NCI-H146 (cell line): ENCODE measurements around the gene SLFN13.
"Not testable (repeated sequence)": the region's sequence is repeated elsewhere in the genome, so short reads cannot be mapped to it uniquely, and the experiment has no call there.

Source experiments
- DNase-seq: peaks from one replicate; lab custom pipeline; 2025; lab: John Stamatoyannopoulos, UW

The SLFN13 gene, protein sequence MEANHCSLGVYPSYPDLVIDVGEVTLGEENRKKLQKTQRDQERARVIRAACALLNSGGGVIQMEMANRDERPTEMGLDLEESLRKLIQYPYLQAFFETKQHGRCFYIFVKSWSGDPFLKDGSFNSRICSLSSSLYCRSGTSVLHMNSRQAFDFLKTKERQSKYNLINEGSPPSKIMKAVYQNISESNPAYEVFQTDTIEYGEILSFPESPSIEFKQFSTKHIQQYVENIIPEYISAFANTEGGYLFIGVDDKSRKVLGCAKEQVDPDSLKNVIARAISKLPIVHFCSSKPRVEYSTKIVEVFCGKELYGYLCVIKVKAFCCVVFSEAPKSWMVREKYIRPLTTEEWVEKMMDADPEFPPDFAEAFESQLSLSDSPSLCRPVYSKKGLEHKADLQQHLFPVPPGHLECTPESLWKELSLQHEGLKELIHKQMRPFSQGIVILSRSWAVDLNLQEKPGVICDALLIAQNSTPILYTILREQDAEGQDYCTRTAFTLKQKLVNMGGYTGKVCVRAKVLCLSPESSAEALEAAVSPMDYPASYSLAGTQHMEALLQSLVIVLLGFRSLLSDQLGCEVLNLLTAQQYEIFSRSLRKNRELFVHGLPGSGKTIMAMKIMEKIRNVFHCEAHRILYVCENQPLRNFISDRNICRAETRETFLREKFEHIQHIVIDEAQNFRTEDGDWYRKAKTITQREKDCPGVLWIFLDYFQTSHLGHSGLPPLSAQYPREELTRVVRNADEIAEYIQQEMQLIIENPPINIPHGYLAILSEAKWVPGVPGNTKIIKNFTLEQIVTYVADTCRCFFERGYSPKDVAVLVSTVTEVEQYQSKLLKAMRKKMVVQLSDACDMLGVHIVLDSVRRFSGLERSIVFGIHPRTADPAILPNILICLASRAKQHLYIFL

DNA sequence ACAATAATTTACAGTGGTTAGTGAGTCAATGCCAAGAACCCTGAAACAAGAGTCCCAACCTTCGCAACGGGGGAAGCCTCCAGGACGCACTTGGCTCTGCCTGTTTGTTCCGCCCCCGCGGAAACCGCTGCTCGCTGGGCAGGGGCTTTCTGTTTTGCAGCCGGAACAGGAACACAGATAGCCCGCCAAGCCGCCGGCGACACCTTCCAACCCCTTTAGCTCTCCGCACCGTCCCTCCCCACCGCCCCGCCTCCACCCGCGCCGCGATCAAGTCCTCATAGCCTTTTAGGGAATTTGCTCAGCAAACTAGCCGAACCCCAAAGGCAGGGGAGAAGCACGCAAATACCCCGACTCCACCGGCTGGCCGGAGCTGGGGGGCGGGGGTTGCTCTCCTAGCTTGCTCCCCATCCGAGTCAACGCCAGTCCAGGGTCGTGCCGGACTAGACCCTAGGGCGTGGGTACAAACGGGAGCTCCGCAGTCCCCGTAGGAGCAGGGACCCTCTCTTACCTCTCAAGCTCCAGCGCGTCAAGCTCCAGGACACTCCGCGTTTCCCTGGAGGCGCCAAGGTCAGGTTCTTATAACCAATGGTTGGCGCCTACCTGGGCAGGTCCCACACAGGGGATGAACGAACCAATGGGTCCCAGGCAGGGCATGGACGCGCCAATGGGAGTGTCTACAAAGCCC, at the start of gene SLFN13:
TSS of gene SLFN13 (minus strand) at position 553 of the 685 bp plus-strand sequence. CDS start 3,086 bp downstream, outside the sequence.
- DNase-seq = no peak

DNA sequence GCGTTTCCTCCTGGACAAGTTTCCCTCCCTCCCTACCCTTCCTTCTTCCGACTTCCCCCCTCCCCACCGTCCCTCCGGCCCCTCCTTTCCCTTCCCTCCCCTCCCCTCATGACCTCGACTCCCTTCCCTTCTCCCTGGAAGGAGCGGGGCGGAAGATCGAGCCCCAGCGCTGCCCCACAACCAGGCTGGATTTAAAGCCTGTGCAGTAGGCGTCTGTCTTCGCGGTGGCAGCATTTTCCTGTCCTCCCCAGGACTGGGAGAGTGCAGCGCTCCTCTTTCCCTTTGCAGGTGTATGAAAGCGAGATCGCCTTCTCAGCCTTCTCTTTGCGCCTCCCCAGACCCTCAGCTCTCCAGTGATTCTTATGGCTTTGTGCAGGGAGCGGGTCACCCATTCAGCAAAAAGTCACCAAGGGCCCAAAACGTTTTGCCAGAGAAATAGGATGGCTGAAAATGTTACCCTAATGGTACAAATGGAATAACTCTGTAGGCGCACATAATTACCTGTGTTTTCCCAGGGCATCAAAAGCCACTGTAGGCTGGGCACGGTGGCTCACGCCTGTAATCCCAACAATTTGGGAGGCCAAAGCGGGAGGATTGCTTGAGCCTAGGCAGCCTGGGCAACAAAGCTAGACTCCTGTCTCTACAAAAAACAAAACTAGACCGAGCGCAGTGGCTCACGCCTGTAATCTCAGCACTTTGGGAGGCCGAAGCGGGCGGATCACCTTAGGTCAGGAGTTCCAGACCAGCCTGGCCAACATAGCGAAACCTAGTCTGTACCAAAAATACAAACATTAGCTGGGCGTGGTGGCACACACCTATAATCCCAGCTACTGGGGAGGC, 48.1 kb upstream of the SLFN13 start:
- no peak for DNase-seq

DNA sequence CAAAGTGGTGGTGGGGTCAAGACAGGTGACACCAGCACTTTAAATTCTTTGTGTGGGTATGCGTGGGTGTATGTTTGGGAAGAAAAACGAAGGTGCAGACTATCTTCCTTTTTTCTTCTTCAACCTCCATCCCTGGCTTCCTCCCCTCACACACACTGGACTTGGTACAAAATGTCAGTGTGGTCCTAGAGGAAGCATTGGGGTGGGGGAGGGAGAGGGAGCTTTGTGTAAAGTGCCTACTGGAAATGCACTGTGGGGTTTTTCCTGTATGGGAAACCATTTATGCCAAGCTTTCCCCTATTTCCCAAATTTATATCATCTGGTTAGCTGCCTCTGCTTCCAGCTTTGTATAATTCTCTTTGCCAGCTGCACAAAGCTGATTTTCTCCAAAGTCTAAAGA, 44.5 kb upstream of the SLFN13 start:
- no peak for DNase-seq

DNA sequence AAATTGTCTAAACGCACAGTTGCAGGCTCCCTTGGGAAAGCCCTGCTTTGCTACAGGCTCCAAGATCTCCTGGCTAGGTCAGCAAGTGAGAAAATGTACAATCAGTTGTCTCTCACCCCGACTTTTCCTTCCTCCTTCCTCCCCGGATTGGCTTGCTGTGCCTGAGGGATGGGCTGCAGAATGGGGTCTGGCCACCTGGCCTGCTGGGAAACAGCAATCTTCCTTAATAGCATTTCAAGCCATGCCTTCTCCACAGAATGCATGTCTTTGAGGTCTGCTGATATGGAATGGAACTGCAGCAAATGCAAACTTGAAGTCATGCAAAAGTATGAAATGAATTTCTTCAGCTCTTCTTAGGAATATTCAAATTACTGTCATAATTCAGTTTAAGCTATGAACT, 42.9 kb upstream of the SLFN13 start:
- DNase-seq = no peak

DNA sequence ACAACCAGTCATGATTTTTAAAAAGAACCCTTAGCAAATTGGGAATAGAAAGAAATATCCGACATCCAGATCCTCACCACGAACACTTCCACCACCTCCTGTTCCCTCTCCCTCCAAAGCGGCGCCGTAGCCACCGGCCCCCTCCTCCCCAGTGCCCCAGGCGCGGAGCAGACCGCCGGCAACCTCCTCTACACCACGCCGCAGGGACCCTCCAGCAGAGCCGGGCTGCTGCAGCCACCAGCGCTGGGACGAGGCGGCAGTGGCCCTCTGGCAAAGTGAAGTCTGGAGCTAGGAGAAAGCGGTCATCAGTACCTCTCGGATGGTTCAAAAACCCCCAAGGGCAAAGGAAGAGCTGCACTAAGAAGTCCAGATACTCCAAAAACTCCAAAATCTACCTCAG, 41.4 kb upstream of the SLFN13 start:
- no peak for DNase-seq

DNA sequence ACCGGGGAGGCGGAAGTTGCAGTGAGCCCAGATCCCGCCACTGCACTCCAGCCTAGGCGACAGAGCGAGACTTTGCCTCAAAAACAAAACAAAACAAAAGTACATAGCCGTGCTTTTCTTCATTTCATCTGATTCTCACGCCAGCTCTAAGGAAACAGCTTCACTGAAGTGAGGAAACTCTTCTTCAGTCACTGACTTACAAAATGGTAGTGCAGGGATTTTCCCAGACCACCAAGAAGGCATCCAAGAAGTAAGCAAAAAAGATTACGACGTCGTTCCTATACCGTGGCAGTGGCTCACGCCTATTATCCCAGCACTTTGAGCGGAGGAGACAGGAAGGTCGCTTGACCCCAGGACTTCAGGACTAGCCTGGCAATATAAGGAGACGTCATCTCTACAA, 40.4 kb upstream of the SLFN13 start:
- DNase-seq = no peak

DNA sequence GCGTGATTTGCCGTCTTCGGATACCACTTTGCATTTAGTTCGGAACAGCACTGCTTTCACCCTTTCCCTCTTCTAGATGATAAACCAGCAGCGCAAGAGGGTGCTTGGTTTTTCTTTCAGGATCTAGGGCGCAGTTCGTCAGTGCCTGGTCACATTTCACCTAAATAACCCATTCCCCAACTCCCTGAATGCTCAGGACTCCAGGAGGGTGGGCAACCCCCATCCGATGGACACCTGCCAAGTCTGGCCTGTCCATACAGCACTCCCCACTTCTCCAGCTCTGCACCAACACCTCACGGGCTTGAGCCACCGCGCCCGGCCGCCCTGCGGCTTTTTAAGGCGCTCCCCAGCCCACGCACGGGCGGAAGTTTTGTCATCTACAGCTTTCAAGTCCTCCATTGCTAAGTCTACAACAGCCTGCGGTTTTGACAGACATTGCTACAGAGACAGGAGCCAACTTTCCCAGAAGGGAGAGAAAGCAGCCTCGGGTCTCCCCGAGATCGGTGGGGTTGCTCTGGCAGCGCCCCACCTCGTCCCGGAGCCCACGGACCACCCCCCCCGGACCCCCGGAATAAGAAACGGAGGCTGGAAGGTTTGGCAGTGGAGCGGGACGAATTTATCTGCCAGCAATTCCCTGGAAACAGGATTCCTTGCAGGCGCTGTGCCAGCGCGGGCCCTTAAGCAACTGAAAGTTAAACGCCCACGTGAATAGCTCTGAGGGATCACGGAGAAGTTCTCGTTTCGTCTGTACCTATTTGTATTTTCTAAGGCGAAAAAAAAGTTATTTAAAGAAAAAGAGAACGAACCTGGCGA, 38.6 kb upstream of the SLFN13 start:
- no peak for DNase-seq

DNA sequence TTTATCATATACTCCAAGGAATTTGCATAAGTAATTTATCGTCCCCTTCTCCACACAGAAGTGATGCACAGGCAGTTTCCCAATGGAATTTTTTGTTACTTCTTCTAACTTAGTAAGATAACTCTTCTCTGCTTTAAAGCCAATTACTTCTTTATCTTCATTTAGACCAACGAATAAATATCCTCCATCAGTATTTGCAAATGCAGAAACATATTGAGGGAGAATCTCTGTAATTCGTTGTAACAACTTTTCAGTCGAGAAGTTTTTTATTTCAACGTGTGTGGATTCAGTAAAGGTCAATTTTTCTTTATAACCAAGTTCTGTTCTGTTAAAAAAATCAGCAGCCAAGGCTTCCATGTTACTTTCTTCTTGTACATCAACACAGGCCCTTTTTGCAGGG, 30.7 kb upstream of the SLFN13 start:
- no peak for DNase-seq

DNA sequence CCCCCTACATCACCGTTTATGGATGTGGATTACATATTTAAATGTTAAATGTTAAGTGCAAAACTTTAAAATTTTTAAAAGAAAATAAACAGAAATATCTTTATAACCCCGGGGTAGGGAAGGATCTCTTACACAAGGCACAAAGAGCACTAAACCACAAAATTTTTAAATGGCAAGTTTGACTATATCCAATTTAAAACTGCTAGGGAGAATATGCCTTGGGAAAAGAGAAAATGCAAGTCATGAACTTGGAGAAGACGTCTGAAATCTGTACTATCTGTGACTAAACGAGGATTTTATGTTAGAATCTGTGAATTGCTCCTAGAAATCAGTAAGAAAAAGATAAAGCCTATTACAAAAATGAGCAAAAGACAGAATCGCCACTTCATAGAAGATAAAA, 28.7 kb upstream of the SLFN13 start:
- no peak for DNase-seq

DNA sequence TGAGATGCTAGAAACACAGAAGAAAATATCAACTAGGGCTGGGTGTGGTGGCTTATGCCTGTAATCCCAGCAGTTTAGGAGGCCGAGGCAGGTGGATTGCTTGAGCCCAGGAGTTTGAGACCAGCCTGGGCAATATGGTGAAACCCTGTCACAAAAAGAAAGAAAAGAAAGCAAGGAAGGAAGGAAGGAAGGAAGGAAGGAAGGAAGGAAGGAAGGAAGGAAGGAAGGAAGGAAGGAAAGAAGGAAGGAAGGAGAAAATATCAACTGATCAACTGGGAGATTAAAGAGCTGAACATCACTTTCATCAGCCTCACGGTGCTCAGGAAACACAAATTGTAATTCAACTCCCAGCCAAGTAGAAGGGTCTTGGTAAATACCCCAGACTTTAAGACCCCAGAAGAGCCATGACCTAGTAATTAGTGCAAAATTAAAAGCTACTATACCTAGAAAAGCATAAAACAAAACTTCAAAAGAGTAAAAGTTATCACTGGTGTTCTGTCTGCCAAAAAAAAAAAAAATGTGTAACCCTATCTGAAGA, 27.8 kb upstream of the SLFN13 start:
- DNase-seq = no peak

DNA sequence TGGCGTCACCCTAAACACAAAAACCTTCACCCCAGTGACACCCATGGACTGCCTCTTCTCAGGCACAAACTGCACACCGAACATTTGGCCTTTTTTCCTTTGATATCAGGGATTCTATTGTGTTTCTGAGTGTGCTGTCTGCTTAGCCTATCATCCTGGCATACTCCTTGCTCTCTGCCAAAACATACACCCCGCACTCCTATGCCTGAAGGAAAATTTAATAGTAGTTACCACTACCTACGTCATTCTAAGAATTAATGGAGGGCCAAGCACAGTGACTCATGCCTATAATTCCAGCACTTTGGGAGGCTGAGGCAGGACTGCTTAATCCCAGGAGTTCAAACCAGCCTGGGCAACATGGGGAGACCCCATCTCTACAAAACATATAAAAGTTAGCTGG, 19.9 kb upstream of the SLFN13 start:
- DNase-seq = no peak

DNA sequence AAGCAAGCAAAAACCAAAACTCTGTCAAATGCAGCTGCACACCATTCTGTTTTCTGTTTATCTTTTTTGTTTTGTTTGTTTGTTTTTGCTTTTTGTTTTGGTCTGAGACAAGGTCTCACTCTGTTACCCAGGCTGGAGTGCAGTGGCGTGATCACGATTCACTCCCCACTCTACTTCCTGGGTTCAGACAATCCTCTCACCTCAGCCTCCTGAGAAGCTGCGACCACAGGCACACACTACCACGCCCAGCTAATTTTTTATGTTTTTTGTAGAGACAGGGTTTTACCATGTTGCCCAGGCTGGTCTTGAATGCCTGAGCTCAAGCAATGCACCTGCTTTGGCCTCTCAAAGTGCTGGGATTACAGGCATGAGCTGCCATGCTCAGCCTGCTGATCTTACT, 19.3 kb upstream of the SLFN13 start:
- no peak for DNase-seq

DNA sequence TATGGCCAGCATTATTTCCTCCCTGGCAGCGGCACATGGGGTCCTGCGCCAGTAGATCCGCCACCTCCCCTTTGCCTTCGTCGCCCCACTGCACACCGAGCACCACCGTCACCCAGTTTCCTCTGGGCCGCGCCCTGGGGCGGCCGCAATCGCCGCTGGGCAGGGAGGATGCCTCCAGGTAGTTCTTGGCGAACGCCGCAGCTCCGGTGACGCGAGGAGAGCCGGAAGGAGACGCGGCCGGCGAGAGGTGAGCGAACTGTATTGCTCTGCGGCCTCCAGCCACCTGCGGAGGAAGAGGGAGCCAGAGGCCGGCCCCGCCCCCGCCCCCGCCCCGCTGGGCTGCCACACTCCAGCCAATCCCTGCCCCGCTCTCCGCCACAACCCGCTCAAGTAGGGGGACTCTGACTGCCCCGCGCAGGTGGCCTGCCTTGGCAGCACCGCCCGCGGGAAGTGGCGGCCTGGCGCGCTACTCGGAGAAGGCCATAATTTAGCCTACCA, 11.8 kb upstream of the SLFN13 start:
- DNase-seq = peak; percentile 60

DNA sequence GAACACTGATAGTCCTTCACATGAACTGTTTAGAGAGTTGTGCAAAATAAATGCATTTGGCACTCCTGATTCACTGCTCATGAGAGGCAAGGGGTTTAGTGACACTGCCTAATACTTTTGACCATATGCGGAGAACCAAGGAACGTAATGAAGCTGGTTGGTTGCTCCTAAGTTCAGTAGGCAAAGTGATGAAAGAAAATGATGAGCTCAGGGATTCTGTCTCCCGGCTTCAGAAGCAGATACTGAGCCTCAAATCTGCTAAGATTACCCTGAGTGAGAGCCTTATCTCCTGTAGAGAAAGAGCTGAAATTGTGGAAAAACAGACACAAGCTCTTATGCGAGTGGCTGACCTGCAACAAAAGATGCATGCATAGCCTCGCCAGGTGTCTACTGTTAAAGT, 5.5 kb upstream of the SLFN13 start:
- not testable (repeated sequence) for DNase-seq

DNA sequence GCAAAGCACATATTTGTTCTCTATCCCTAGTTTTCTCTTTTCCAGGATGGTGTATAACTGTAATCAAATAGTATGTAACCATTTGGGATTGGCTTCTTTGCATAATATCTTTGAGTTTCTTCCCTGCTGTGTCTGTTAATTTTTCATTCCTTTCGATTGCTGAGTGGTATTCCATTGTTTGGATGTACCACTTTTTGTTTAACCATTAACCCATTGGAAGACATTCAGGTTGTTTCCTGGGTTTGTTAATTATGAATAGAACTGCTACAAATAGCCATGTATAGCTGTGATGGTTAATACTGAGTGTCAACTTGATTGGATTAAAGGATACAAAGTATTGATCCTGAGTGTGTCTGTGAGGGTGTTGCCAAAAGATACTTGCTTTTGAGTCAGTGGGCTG, 4.6 kb upstream of the SLFN13 start:
- no peak for DNase-seq

DNA sequence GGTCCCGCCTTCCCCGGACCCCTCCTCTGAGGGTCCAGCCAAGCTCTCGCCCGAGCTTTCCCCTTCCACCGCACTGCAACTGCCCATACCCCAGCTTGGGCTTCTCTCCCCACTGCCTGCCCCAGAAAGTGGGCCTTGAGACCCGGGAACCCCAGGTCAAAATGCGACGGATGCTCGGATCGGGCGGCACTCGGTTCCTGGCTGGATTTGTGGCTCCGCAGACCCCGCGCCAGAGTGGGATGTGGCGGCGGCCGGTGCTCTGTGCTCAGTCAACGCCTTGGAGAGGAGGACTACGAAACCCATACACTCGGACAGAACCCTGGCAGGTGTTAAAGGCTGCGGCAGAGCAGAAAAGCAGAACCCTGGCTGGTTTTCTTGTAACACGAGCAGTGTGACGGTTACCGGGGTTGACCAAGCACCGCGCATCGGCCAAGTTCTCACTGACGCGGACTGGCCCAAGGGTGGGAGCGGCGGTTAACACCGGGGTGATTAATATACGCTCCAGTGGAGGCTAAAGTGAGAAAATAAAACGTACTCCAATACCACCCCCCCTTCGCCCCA, 885 bp upstream of the SLFN13 start:
- DNase-seq = no peak

DNA sequence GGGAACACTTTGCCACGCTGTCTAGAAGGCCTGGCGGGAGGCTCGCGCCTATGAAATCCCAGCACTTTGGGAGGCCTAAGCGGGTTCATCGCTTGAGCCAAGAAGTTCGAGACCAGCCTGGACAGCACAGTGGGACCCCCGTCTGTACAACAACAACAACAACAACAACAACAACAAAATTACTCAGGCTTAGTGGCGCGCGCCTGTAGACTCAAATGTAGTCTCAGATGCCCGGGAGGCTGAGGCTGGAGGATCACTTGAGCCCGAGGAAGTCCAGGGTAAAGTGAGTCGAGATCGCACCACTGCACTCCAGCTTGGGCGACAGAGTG, 297 bp upstream of the SLFN13 start:
- no peak for DNase-seq

DNA sequence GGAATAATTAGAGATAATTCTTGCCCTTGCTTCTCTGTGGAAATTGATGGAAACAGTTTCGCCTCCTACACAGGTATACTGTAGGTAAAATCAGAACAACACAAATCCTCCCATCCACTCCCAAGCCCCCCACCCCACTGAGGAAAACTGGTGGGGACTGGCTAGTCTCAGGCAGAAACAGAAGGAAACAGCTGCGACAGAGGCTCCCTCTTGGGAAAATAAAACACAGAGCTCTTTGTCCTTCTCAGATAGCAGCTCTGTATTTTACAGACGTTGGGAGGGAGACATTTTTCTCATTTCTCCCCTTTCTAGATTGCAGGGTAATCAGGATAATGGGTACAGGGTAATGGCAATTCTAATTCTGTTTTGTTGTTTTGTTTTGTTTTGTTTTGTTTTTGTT, 1.1 kb downstream of the SLFN13 start:
- DNase-seq = no peak

DNA sequence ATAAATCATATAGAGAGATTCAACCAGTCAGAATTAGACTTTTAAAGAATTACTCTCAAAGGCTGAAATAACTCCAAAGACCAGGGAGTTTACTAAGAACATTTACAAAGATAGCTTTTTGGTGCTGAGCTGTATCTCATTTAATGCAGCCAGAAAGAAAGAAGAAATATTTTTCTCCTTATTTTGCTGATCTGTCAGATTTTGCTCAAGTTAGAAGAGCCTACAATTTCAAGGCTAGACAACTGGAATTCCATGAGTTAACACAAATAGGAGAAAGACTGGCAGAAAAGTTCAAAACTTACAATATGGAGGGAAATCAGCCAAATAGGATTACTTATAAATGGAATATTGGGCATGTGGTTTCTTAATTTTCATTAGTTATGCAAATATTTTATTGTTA, 10.1 kb downstream of the SLFN13 start:
- no peak for DNase-seq
